Type B pancreatic cell (in vitro differentiated cells): ENCODE results near the gene G2E3. TPM values are rescaled to one million over a fixed set of nuclear protein-coding genes. Genes with fewer than 3 reads are reported as not detected.

ENCODE experiments used
- DNase-seq: peaks from one replicate; pipeline ENCODE4 v3.0.0; 2021; ENCODE audit warnings: mixed read lengths; ENCODE audit not compliant: unreplicated experiment; ENCODE audit errors: extremely low spot score
- H3K27ac Mint-ChIP-seq: 2 replicates; pipeline ENCODE4 v1.8.0; 2021; ENCODE audit warnings: mild to moderate bottlenecking, mixed read lengths
- H3K27me3 Mint-ChIP-seq: 2 replicates; pipeline ENCODE4 v1.8.0; 2021; ENCODE audit warnings: mixed read lengths
- H3K36me3 Mint-ChIP-seq: 2 replicates; pipeline ENCODE4 v1.8.0; 2021; ENCODE audit warnings: mixed read lengths
- H3K4me1 Mint-ChIP-seq: one replicate; pipeline ENCODE4 v1.8.0; 2021; ENCODE audit warnings: mixed read lengths; ENCODE audit not compliant: unreplicated experiment
- H3K4me3 Mint-ChIP-seq: 2 replicates; pipeline ENCODE4 v1.8.0; 2021; ENCODE audit warnings: mild to moderate bottlenecking, mixed read lengths
- H3K9me3 Mint-ChIP-seq: 2 replicates; pipeline ENCODE4 v1.8.0; 2021; ENCODE audit warnings: mixed read lengths
- CTCF ChIP-seq: fragments of 200-600 bp; sonication (generic); conservative IDR thresholded peaks from 2 replicates; pipeline ENCODE4 v1.5.0; 2021; ENCODE audit warnings: antibody characterized with exemption, mild to moderate bottlenecking
- long read RNA-seq: library from polyadenylated mRNA; unstranded; transcript quantifications from one replicate; pipeline ENCODE4 v2.0.0, GENCODE V29; 2020
- total RNA-seq: library from RNA; stranded (reverse); gene quantifications from 2 replicates; pipeline ENCODE4 v1.2.1, GENCODE V29; 2021; ENCODE audit warnings: low replicate concordance

G2E3 gene
- 20.6 and 39.5 TPM in 2 replicates for total RNA-seq
- long read RNA-seq, full-length matches to known transcripts = 14 of 41 reads
- long read RNA-seq, partial matches to known transcripts = 17 of 41 reads
- long read RNA-seq, other reads (novel, unspliced or antisense) = 10 of 41 reads

- Mint-ChIP-seq H3K27ac (peak within 1 kb of the TSS; percentile 98), H3K36me3 (peaks cover 19% of the 10 kb centered on the region), H3K4me3 (peak within 1 kb of the TSS; percentile 99), H3K9me3 (no peaks in the 10 kb centered on the region), H3K27me3 (no peaks in the 10 kb centered on the region), H3K4me1 (peaks cover 19% of the 10 kb centered on the region)
- TF ChIP-seq CTCF = no peak
- peak; percentile 87 for DNase-seq
Measured at GRCh38 chr14:30558675-30559555, at the start of gene G2E3. TSS of gene G2E3 (plus strand) at chr14:30559158. CDS start at chr14:30581080, 21,922 bp downstream.

GRCh38 chr14:30517737-30518136 lies 41.2 kb upstream of the G2E3 start:
- Mint-ChIP-seq H3K9me3 (no peaks in the 10 kb centered on the region), H3K27ac (no peak overlapping the region), H3K4me3 (no peak overlapping the region), H3K4me1 (no peaks in the 10 kb centered on the region), H3K36me3 (no peaks in the 10 kb centered on the region), H3K27me3 (peaks cover 3% of the 10 kb centered on the region)
- TF ChIP-seq CTCF = no peak
- DNase-seq = no peak

GRCh38 chr14:30518867-30519560 lies 39.9 kb upstream of the G2E3 start:
- Mint-ChIP-seq H3K27me3 (peaks cover 1% of the 10 kb centered on the region), H3K4me1 (no peaks in the 10 kb centered on the region), H3K36me3 (no peaks in the 10 kb centered on the region), H3K27ac (no peak overlapping the region), H3K9me3 (no peaks in the 10 kb centered on the region), H3K4me3 (no peak overlapping the region)
- TF ChIP-seq CTCF = no peak
- DNase-seq = no peak

- no peak for DNase-seq
- no peak for TF ChIP-seq CTCF
- H3K36me3 Mint-ChIP-seq = no peaks in the 10 kb centered on the region
- no peak overlapping the region for H3K4me3 Mint-ChIP-seq
- no peak overlapping the region for H3K27ac Mint-ChIP-seq
- no peaks in the 10 kb centered on the region for H3K27me3 Mint-ChIP-seq
- no peaks in the 10 kb centered on the region for H3K9me3 Mint-ChIP-seq
- no peaks in the 10 kb centered on the region for H3K4me1 Mint-ChIP-seq
Measured at GRCh38 chr14:30519961-30520360, 39.0 kb upstream of the G2E3 start.

GRCh38 chr14:30520536-30520935 lies 38.4 kb upstream of the G2E3 start:
- Mint-ChIP-seq H3K27ac (no peak overlapping the region), H3K36me3 (no peaks in the 10 kb centered on the region), H3K4me3 (no peak overlapping the region), H3K9me3 (no peaks in the 10 kb centered on the region), H3K27me3 (no peaks in the 10 kb centered on the region), H3K4me1 (no peaks in the 10 kb centered on the region)
- no peak for DNase-seq
- no peak for TF ChIP-seq CTCF
